Measurements from ENCODE around the gene SVEP1.
"Not testable (repeated sequence)": the region's sequence is repeated elsewhere in the genome, so short reads cannot be mapped to it uniquely, and the experiment has no call there.

Gene SVEP1

DNA sequence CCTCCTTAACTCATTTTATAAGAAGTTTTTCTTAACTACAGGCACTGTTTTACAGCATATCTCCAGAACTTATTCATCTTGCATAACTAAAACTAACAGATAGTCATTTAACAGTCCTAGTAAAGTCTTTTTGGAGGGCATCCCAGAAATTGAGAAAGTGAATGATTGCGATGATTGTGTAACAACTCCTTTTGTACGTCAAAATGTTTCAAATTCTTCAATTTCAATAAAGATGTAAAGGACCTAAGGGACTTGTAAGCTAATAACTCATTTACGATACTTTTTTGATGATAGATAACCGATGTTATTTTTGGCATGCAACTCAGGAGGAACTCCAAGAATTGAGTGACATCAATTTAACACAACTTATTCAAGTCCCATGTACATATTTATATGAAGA, 42.7 kb downstream of the SVEP1 start:
- no peak overlapping the region for H3K27ac ChIP-seq
- TF ChIP-seq, protein P1, sequence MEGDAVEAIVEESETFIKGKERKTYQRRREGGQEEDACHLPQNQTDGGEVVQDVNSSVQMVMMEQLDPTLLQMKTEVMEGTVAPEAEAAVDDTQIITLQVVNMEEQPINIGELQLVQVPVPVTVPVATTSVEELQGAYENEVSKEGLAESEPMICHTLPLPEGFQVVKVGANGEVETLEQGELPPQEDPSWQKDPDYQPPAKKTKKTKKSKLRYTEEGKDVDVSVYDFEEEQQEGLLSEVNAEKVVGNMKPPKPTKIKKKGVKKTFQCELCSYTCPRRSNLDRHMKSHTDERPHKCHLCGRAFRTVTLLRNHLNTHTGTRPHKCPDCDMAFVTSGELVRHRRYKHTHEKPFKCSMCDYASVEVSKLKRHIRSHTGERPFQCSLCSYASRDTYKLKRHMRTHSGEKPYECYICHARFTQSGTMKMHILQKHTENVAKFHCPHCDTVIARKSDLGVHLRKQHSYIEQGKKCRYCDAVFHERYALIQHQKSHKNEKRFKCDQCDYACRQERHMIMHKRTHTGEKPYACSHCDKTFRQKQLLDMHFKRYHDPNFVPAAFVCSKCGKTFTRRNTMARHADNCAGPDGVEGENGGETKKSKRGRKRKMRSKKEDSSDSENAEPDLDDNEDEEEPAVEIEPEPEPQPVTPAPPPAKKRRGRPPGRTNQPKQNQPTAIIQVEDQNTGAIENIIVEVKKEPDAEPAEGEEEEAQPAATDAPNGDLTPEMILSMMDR (conservative IDR thresholded peaks at IDR 0.05), result no peak

DNA sequence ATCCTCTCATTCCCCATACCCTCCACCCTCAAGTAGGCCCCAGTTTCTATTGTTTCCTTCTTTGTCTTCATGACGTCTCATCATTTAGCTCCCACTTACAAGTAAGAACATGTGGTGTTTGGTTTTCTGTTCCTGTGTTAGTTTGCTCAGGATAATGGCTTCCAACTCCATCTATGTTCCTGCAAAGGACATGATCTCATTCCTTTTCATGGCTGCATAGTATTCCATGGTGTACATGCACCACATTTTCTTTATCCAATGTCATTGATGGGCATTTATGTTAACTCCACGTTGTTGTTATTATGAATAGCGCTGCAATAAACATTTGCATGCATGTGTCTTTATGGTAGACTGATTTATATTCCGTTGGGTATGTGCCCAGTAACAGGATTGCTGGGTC, 45.4 kb downstream of the SVEP1 start:
- H3K27ac ChIP-seq, result not testable (repeated sequence)

DNA sequence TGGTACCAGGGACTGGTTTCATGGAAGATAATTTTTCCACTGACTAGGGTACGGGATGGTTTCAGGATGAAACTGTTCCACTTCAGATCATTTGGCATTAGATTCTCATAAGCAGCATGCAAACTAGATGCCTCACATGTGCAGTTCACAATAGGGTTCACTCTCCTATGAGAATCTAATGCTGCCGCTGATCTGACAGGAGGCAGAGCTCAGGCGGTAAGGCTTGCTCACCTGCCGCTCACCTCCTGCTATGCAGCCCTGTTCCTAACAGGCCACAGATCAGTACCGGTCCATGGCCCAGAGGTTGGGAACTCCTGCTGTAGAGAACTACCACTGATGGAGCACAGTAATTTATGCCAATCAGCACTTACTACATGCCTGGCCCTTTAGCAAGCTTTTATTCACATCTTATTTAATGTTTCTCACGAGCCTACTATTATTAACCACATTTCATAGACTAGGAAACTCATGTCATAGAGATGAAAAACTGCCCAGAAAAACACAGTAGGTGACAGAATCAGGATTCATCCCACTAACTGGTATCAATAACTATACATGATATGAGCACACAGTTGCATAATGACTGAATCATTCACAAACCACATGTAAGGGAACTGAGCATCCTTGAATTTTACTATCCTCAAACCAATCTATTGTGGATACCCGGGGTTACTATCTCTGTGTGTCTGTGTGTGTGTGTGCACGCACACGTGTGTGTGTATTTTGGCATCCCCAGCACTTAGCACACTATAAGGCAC, 46.5 kb downstream of the SVEP1 start:
- TF ChIP-seq, protein P1 (conservative IDR thresholded peaks at IDR 0.05), result no peak
- no peak overlapping the region for H3K27ac ChIP-seq

DNA sequence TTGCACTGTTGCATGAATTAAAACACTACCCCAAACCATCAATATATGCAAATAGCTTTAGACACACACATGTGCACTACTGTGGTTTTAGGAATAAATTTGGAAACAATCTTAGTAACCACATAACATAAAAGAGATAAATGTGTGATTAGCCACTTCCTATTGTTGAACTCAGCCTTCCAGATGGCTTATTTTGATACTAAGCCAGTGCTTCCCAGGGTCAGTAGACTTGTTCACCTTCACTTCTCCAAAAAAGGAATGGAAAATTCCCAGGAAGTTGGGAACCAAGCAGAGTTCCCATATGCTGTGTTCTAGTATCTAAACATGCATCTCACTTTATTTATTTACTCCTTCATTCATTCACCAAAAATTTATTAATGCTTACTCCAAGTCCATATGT, 47.8 kb downstream of the SVEP1 start:
- TF ChIP-seq, protein P1 (conservative IDR thresholded peaks at IDR 0.05), result no peak
- no peak overlapping the region for H3K27ac ChIP-seq

DNA sequence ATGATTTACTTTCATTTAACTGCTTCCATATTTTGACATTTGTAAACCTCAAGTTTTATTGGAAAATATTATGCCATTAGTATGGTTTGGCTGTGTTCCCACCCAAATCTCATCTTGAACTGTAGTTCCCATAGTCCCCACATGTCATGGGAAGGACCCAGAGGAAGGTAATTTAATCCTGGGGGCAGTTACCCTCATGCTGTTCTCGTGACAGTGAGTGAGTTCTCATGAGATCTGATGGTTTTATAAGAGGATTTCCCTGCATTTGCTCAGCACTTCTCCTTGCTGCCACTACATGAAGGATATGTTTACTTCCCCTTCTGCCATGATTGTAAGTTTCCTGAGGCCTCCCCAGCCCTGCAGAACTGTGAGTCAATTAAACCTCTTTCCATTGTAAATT, 48.3 kb downstream of the SVEP1 start:
- not testable (repeated sequence) for H3K27ac ChIP-seq

DNA sequence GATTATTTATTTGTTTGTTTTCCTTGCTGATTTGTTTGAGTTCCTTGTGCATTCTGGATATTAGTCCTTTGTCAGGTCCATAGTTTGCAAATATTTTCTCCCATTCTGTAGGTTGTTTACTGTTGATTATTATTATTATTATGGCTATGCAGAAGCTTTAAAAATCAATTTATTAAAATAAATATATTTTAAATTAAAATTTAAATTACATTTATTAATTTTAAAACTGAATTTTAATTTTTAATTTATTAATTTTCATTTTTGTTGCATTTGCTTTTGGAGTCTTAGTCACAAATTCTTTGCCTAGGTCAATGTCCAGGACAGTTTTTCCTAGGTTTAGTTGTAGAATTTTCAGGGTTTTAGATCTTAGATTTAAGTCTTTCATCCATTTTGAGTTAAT, 50.9 kb downstream of the SVEP1 start:
- TF ChIP-seq, protein P1 (conservative IDR thresholded peaks at IDR 0.05), result no peak
- no peak overlapping the region for H3K27ac ChIP-seq

DNA sequence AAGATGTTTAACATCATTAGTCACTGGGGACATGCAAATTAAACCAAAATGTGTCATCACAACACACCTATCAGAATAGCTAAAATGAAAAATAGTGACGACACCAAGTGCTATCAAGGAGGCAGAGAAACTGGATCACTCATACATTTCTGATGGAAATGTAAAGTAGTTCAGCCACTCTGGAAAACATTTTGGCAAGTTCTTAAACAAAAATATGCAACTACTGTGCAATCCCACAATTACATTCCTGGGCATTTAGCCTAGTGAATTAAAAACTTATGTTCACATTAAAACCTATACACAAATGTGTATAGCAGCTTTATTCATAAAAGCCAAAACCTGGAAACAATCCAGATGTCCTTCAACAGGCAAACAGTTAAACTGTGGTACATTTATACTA, 53.1 kb downstream of the SVEP1 start:
- TF ChIP-seq, protein P1 (conservative IDR thresholded peaks at IDR 0.05), result no peak
- no peak overlapping the region for H3K27ac ChIP-seq

DNA sequence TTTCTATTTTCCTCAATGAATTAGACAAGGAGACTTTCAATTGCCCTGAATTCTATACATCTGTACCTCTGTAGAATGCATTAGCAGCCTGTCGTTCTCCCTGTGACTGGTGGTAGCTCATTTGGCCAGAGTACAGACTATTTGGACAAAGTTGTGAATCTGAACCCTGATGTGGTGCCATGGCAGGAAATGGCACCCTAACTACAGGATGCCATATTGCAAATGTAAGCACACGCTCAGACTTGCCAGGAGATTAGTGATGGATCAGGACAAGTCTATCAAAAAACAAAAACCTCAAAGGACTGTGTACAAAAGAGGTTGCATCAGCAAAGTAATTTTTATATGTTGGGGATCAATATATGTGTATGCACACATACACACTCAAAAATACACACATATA, 58.3 kb downstream of the SVEP1 start:
- TF ChIP-seq, protein P1 (conservative IDR thresholded peaks at IDR 0.05), result no peak
- no peak overlapping the region for H3K27ac ChIP-seq
